HPDE6-E6E7 (cell line): ENCODE measurements around the gene TMEM252.

ENCODE experiments used
- DNase-seq: peaks from one replicate; pipeline ENCODE4 v3.0.0; 2011; ENCODE audit warnings: missing footprints; ENCODE audit errors: extremely low spot score

The TMEM252 gene

GRCh38 chr9:68545033-68545705 lies 4.5 kb upstream of the TMEM252 start:
- no peak for DNase-seq

GRCh38 chr9:68541568-68541967 lies 885 bp upstream of the TMEM252 start:
- no peak for DNase-seq

- DNase-seq = no peak
These were observed 2.5 kb downstream of the TMEM252 start for GRCh38 chr9:68538200-68538599.

- no peak for DNase-seq
These were observed 3.1 kb downstream of the TMEM252 start for GRCh38 chr9:68537616-68537880.

- no peak for DNase-seq
These were observed 3.6 kb downstream of the TMEM252 start for GRCh38 chr9:68536876-68537615.

GRCh38 chr9:68533678-68534077 lies 7.0 kb downstream of the TMEM252 start:
- no peak for DNase-seq

- DNase-seq = no peak
These were observed 8.6 kb downstream of the TMEM252 start for GRCh38 chr9:68532131-68532530.

- DNase-seq = no peak
These were observed 10.1 kb downstream of the TMEM252 start for GRCh38 chr9:68530618-68531017.

GRCh38 chr9:68523367-68523936 lies 17.2 kb downstream of the TMEM252 start:
- DNase-seq = no peak

GRCh38 chr9:68522954-68523353 lies 17.7 kb downstream of the TMEM252 start:
- DNase-seq = no peak

GRCh38 chr9:68522131-68522530 lies 18.6 kb downstream of the TMEM252 start:
- DNase-seq = no peak

- no peak for DNase-seq
These were observed 25.2 kb downstream of the TMEM252 start for GRCh38 chr9:68515326-68516017.

- DNase-seq = no peak
These were observed 26.7 kb downstream of the TMEM252 start for GRCh38 chr9:68513981-68514380.

- no peak for DNase-seq
These were observed 27.3 kb downstream of the TMEM252 start for GRCh38 chr9:68513385-68513784.

GRCh38 chr9:68509689-68510088 lies 31.0 kb downstream of the TMEM252 start:
- no peak for DNase-seq

- no peak for DNase-seq
These were observed 32.1 kb downstream of the TMEM252 start for GRCh38 chr9:68508547-68508946.

- DNase-seq = no peak
These were observed 32.9 kb downstream of the TMEM252 start for GRCh38 chr9:68507806-68508145.

- peak; percentile 21 for DNase-seq
These were observed 33.4 kb downstream of the TMEM252 start for GRCh38 chr9:68507130-68507805.

GRCh38 chr9:68506551-68506950 lies 34.1 kb downstream of the TMEM252 start:
- DNase-seq = no peak

GRCh38 chr9:68505681-68506409 lies 34.8 kb downstream of the TMEM252 start:
- DNase-seq = no peak

GRCh38 chr9:68502279-68502678 lies 38.4 kb downstream of the TMEM252 start:
- no peak for DNase-seq
